Urinary bladder (tissue), 4 donors: ENCODE measurements around the gene TPPP2. TPM values are rescaled to one million over a fixed set of nuclear protein-coding genes. Genes with fewer than 3 reads are reported as not detected.
"Not testable (repeated sequence)": the region's sequence is repeated elsewhere in the genome, so short reads cannot be mapped to it uniquely, and the experiment has no call there.

ENCODE experiments used
- DNase-seq: peaks from one replicate; pipeline ENCODE4 v3.0.0-alpha.2; 2015; ENCODE audit errors: extremely low spot score
- H3K27ac ChIP-seq: one replicate; pipeline ENCODE4 v1.5.1; 2013; ENCODE audit warnings: low read depth, mild to moderate bottlenecking, moderate library complexity
- H3K36me3 ChIP-seq: one replicate; pipeline ENCODE4 v1.6.1; 2013; ENCODE audit warnings: mild to moderate bottlenecking, moderate library complexity; ENCODE audit not compliant: insufficient read depth
- H3K4me1 ChIP-seq: one replicate; pipeline ENCODE4 v1.6.1; 2013; ENCODE audit warnings: mild to moderate bottlenecking, moderate library complexity; ENCODE audit not compliant: insufficient read depth
- H3K4me3 ChIP-seq: one replicate; pipeline ENCODE4 v1.5.1; 2013; ENCODE audit warnings: low read depth, low read length
- WGBS: extraction: QIAGEN DNeasy Blood & Tissue Kit; methylation state at CpG from one replicate; pipeline ENCODE4 v1.1.7; 2013; 5-methylcytosine and 5-hydroxymethylcytosine counted together
- polyA plus RNA-seq: library from polyadenylated mRNA; stranded (reverse); fragments of 200-250 nt; gene quantifications from one replicate; pipeline ENCODE4 v1.2.3, GENCODE V29; 2013
- total RNA-seq: library from RNA; depleted of rRNA; stranded (reverse); fragments of >200 nt; gene quantifications from one replicate; pipeline ENCODE4 v1.2.3, GENCODE V29; 2014
- donor health status: healthy with polysubstance abuse.
- donor health status: healthy.

TPPP2 gene
- total and polyA plus RNA-seq, 2 donors, result not detected

- WGBS, result 69% methylated on average over 4 of the region's 4 CpGs
- no peak overlapping the region for H3K27ac ChIP-seq
- no peak for DNase-seq
- no peaks in the 10 kb centered on the region for H3K4me1 ChIP-seq
- peaks cover 6% of the 10 kb centered on the region for H3K36me3 ChIP-seq
- no peak overlapping the region for H3K4me3 ChIP-seq
These were observed 30.4 kb upstream of the TPPP2 start for GRCh38 chr14:20999591-20999990.

- H3K36me3 ChIP-seq, result peaks cover 4% of the 10 kb centered on the region
- H3K27ac ChIP-seq, result no peak overlapping the region
- no peaks in the 10 kb centered on the region for H3K4me1 ChIP-seq
- WGBS, result 78% methylated on average over 7 of the region's 7 CpGs
- DNase-seq, result no peak
- no peak overlapping the region for H3K4me3 ChIP-seq
These were observed 28.8 kb upstream of the TPPP2 start for GRCh38 chr14:21001218-21001617.

DNA sequence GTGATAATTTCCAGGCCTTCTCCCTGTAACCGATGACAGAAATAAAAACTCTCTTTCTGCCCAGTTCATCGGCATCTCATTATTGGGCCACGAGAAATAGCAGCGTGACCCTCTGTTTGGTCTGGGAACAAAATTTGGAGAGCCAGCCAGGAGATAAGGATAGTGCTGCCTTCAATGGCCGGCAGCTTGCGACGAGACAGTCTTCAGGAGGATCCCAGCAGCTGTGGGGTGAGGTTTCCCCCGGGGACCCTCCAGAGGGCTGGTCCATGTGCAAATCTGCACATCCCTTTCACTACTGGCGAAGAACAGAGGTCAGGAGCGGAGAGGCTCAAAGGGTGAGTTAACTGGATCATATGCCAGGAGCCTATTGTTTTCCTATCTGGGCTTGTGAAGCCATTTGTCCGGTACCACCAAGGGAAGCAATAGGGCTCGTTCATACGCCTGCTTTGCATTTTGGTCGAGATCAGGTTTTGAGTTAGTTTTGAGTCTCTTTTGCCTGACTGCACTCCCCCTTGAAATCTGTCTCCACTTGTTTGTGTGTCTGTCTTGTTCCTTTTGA, 26.1 kb upstream of the TPPP2 start:
- H3K4me1 ChIP-seq, result no peaks in the 10 kb centered on the region
- H3K4me3 ChIP-seq, result no peak overlapping the region
- H3K27ac ChIP-seq, result no peak overlapping the region
- no peak for DNase-seq
- 43% methylated on average over 14 of the region's 14 CpGs for WGBS
- no peaks in the 10 kb centered on the region for H3K36me3 ChIP-seq

DNA sequence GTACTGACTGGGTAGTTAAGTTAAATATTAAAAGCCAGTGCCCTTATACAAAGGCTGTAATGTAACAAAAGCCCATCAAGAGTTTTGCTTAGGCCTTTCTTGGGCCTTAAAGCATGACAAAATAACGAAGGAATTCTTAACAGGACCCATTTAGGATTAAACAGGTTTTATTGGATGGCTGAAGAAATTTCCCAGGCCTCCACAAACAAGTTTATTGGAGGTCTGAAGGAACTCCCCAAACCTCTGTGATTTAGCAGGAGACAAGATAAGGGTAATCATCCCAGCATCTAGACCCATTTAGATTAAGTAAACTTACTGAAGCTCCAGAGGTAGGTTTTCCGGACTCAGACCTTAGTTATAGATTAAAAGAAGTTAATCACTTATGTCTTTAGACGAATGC, 20.3 kb upstream of the TPPP2 start:
- not testable (repeated sequence) for H3K4me1 ChIP-seq, H3K4me3 ChIP-seq, H3K36me3 ChIP-seq, H3K27ac ChIP-seq, DNase-seq
- WGBS, result 25% methylated on average over 3 of the region's 3 CpGs

DNA sequence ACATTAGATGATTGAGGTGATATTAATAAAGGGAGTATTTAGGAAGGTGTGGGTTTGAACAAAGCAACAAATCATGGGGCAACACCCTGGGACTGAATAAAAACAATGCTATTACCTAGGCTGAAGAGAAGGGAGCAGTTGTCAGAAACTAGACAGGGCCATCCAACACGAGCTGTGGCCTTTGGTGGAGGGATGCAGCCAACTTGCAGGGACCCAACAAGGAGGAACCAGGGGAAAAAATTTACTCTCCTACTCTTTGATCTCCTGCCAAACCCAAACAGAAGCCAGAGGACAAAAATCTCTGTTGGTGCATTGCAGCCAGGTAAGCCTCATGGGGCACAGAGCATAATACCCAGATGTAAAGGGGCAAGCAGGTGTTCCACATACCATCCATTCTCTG, 18.9 kb upstream of the TPPP2 start:
- Histone ChIP-seq H3K36me3 (no peaks in the 10 kb centered on the region), H3K4me1 (no peaks in the 10 kb centered on the region), H3K4me3 (no peak overlapping the region), H3K27ac (no peak overlapping the region)
- DNase-seq, result no peak
- WGBS, result 80% methylated on average over 1 of the region's 1 CpG

- Histone ChIP-seq H3K4me1 (no peaks in the 10 kb centered on the region), H3K27ac (no peak overlapping the region), H3K36me3 (peaks cover 3% of the 10 kb centered on the region), H3K4me3 (no peak overlapping the region)
- WGBS, result 1% methylated on average over 4 of the region's 4 CpGs
- DNase-seq, result peak; percentile 84
These were observed 15.2 kb upstream of the TPPP2 start for GRCh38 chr14:21014761-21015190.

GRCh38 chr14:21015312-21015711, 14.7 kb upstream of the TPPP2 start:
- Histone ChIP-seq H3K27ac (no peak overlapping the region), H3K4me3 (no peak overlapping the region), H3K4me1 (no peaks in the 10 kb centered on the region), H3K36me3 (peaks cover 3% of the 10 kb centered on the region)
- no peak for DNase-seq
- 74% methylated on average over 6 of the region's 6 CpGs for WGBS

- Histone ChIP-seq H3K27ac (no peak overlapping the region), H3K4me1 (no peaks in the 10 kb centered on the region)
- no peak for DNase-seq
These were observed 13.4 kb upstream of the TPPP2 start for GRCh38 chr14:21016413-21017190.

DNA sequence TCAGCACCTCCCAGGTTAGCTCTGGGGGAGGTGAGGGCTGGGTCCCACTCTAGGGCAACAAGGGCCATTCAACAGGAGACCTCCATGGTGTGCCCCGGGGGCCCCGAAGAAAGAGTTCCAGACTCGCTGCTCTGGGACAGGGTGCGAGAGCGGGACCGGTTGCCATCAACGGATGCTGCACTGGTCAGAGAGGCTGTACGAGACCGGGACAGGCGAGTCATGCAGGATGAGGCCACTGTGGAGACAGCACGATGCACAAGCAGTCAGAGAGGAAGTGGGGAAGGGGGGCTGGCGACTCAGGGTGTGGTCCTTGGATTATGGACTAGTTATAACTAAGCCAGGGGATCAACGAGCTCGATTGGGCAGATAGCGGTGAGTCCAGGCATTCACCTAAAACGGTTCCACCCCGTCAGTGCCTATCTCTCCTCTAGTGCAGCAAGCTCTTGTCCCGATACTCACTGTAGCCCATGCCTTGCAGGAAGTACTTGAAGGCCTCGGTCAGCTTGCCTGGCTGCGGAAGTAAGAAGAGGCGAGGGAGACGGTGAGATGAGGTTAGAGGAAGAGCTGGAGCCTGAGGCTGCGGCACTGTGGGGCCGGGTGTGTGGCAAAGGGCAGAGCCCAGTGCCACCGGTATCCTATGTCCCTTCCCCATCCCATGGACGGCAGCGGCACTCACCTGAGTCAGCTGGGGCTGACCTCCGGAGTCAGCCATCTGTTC, 12.3 kb upstream of the TPPP2 start:
- no peaks in the 10 kb centered on the region for H3K4me1 ChIP-seq
- WGBS, result 67% methylated on average over 28 of the region's 28 CpGs
- no peak for DNase-seq

More at GRCh38 chr14:21016413-21017190, 13.4 kb upstream of the TPPP2 start:
- WGBS, result 70% methylated on average over 9 of the region's 9 CpGs
- H3K4me3 ChIP-seq, result no peak overlapping the region
- peaks cover 5% of the 10 kb centered on the region for H3K36me3 ChIP-seq

GRCh38 chr14:21018286-21018685, 11.7 kb upstream of the TPPP2 start:
- Histone ChIP-seq H3K36me3 (peaks cover 5% of the 10 kb centered on the region), H3K4me3 (no peak overlapping the region), H3K27ac (no peak overlapping the region), H3K4me1 (no peaks in the 10 kb centered on the region)
- 79% methylated on average over 7 of the region's 7 CpGs for WGBS
- DNase-seq, result no peak

More for the DNA sequence above, 12.3 kb upstream of the TPPP2 start:
- no peak overlapping the region for H3K27ac ChIP-seq
- peaks cover 5% of the 10 kb centered on the region for H3K36me3 ChIP-seq
- H3K4me3 ChIP-seq, result no peak overlapping the region

DNA sequence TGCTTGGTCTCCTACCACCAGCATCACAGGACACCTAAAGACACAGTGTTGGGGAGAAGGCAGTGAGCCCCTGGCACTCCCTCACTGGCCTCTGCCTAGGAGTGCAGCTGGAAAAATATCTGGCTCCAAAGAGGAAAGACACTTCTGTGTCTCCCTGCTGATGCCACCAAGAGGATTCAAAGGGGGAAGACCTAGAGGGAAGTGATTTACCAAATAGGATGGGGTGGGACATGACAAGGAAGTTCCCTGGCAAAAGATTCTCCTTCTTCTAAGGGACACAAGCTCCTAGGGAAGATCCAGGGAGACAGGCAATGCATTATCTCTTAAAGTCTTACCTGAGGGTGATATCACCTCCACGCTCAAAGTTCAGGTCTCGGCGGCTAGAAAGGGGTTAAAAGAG, 11.2 kb upstream of the TPPP2 start:
- H3K27ac ChIP-seq, result no peak overlapping the region

GRCh38 chr14:21019366-21019765, 10.7 kb upstream of the TPPP2 start:
- Histone ChIP-seq H3K27ac (no peak overlapping the region), H3K4me1 (no peaks in the 10 kb centered on the region)

More for the DNA sequence above, 11.2 kb upstream of the TPPP2 start:
- 92% methylated on average over 3 of the region's 3 CpGs for WGBS
- Histone ChIP-seq H3K36me3 (peaks cover 5% of the 10 kb centered on the region), H3K4me1 (no peaks in the 10 kb centered on the region), H3K4me3 (no peak overlapping the region)
- no peak for DNase-seq

DNA sequence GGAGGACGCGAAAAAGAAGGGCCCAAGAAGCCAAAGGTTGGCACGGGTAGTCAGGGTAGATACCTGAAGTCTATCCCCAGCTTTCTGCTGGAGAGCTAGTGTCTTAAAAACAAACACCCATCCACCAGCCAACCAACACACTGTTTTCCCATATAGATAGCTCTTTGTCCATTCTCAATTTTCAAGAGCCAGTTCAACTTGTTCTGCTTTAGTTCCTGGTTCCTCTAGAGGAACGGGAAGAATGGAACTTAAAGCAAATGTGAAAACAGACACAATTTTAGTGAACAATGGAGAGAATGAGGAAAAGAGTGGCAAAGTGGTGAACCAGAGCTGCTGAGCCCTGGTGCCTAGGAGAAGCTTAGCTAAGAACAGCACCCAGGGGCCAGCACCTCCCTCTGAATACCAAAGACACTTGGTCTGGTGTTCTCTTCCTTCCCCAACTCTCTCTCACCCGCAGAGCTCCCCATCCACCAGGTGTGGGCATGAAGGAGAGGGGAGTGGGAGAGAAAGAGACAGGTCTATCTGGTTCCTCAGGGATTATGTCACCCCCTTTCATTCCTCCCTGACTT, 9.0 kb upstream of the TPPP2 start:
- Histone ChIP-seq H3K4me1 (no peaks in the 10 kb centered on the region), H3K4me3 (no peak overlapping the region), H3K36me3 (peaks cover 5% of the 10 kb centered on the region), H3K27ac (no peak overlapping the region)
- no peak for DNase-seq
- 84% methylated on average over 5 of the region's 5 CpGs for WGBS

More at GRCh38 chr14:21019366-21019765, 10.7 kb upstream of the TPPP2 start:
- Histone ChIP-seq H3K4me3 (no peak overlapping the region), H3K36me3 (peaks cover 5% of the 10 kb centered on the region)
- DNase-seq, result no peak
- WGBS, result 65% methylated on average over 1 of the region's 1 CpG
